Right lobe of liver (tissue), 4 donors: ENCODE results near the gene HSP90B1.

Experiments used
- CTCF ChIP-seq, 4 donors: fragments of 200-600 bp in 3 of 4; fragments of 450-650 bp in 1 of 4; IDR thresholded peaks; one replicate each; pipeline versions ENCODE4 v1.5.1 to v1.8.0; 2016 to 2022; ENCODE audit warnings: antibody characterized with exemption in 4 of 4, mild to moderate bottlenecking in 2 of 4
- POLR2A ChIP-seq: fragments of 450-650 bp; IDR thresholded peaks from one replicate; pipeline ENCODE4 v1.6.1; 2017; ENCODE audit warnings: antibody characterized with exemption, mild to moderate bottlenecking
- donor health status: DM: no; HTN: no; CAD: no.
- donor health status: DM: no; HTN: no; CAD: no.
- donor health status: DM: no; HTN: yes; CAD: no.

GRCh38 chr12:103929784-103930033 lies 501 bp upstream of the HSP90B1 start:
- TF ChIP-seq CTCF (IDR thresholded peaks at IDR 0.05): no peak
- TF ChIP-seq POLR2A: no peak
